Stimulated activated CD4-positive, alpha-beta T cell treated with anti-CD3 and anti-CD28 coated beads, Interleukin-12 subunit alpha, Interleukin-12 subunit beta, amount 100 ng/mL, for 48 hours (primary cell): ENCODE data around the gene ZNF444.
"Not testable (repeated sequence)": the region's sequence is repeated elsewhere in the genome, so short reads cannot be mapped to it uniquely, and the experiment has no call there.

Source experiments
- DNase-seq, 3 donors: peaks; one replicate each; pipeline ENCODE4 v3.0.0-alpha.2; 2020; ENCODE audit warnings: low read depth in 2 of 3, low spot score in 1 of 3

The ZNF444 gene

DNA sequence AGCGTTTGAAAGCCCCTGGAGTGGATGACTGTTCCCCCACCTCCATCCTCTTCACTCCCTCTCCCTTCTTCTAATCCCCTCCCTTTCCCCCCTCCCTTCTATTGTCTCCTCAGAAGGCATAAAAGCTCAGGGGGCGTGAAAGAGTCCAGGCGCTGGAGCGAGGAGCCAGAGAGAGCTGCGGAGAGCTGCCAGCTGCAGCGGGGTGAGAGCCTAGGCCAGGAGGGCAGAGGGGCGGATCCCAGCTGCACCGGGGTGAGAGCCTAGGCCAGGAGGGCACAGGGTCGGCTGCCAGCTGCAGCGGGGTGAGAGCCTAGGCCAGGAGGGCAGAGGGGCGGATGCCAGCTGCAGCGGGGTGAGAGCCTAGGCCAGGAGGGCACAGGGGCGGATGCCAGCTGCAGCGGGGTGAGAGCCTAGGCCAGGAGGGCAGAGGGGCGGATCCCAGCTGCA is 34.8 kb downstream of the ZNF444 start, which contains the start of gene GALP:
GALP (plus strand) TSS at position 148 of the 447 bp plus-strand sequence. CDS start 1,101 bp downstream, outside the sequence.
- not testable (repeated sequence) for DNase-seq

GRCh38 chr19:56176310-56176709 is 35.2 kb downstream of the ZNF444 start:
- DNase-seq, result not testable (repeated sequence)

DNA sequence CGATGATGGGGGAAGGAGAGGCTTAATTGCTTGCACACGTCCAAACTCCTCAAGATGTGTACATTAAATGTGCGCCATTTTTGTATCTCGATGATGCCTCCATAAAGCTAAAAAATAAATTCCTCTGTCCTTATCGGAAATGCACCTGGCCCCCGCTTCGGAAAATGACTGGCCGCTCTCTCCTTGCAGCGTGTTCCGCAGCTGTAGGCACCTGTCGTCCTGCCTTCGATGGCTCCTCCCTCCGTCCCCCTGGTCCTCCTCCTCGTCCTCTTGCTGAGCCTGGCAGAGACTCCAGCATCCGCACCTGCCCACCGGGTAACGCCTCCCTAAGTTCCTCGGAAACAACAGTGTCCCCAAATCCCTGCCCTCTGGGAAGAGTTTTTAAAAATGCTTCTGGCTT is 35.8 kb downstream of the ZNF444 start:
- no peak for DNase-seq

- DNase-seq, result no peak
Observed at GRCh38 chr19:56177564-56178243, 36.6 kb downstream of the ZNF444 start.

- DNase-seq, result no peak
Observed at GRCh38 chr19:56189785-56190184, 48.7 kb downstream of the ZNF444 start.

DNA sequence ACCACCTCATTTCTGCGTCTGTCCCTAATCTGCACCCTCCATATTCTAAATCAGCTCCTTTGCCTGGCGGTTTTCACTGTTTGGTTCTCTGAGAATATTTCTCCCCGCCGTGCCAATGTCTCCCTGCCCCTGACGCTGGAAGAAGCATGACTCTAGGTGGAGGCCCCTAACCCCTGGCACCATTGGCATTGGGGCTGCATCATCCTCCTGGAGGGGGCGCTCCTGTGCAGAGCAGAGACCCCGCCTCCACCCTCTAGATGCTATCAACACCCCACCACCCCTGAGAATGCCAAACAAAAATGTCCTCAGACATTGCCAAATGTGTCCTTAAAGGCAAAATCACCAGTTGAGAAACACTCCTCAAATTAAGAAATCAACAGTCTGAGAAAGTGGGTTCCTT is 50.0 kb downstream of the ZNF444 start:
- DNase-seq, result no peak

DNA sequence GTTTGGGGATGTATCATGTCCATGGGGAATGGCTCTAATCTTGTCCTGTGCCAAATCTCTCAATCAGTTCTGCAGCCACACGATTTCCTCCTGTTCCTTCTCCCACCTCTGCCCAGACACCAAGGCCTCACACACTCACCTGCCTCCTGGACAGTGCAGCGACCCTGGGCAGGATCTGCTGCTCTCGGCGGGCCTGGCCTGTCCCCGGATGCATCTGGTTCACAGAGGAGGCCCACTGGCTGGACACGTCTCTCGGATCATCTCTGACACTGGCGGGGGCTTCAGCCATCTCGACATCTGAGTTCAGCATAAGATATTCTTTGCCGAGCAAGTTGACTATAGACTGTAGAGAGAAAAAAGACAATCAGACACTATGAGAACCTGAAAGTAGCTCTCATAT is 50.6 kb downstream of the ZNF444 start:
- DNase-seq, result no peak

DNA sequence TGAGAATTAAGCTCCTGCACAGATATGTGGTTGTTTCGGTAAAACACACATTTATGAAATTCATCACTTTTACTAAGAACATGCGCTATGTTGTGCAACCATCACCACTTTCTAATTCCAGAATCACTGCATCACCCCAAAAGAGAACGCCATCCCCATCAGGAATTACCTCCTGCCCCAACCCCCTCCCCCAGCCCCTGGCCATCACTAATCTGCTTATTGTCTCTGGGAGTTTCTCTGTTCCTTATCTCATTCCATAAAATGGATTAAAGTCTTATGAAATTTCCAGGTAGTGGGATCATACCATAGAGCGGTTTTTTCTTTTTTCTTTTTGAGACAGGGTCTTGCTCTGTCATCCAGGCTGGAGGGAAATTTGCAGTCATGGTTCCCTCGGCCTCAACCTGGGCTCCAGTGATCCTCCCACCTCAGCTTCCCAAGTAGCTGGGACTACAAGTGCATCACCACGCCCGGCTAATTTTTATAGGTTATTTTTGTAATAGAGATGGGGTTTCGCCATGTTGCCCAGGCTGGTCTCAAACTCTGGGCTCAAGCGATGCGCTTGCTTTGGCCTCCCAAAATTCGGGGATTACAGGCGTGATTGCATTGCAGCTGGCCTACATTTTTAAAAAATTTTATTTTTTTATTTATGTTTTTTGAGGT is 53.0 kb downstream of the ZNF444 start:
- no peak for DNase-seq

GRCh38 chr19:56197646-56198045 is 56.6 kb downstream of the ZNF444 start, which contains the start of gene ZSCAN5B:
Gene ZSCAN5B (minus strand): TSS chr19:56197783. CDS start chr19:56193052, 4,731 bp downstream.
- DNase-seq, result not testable (repeated sequence)

DNA sequence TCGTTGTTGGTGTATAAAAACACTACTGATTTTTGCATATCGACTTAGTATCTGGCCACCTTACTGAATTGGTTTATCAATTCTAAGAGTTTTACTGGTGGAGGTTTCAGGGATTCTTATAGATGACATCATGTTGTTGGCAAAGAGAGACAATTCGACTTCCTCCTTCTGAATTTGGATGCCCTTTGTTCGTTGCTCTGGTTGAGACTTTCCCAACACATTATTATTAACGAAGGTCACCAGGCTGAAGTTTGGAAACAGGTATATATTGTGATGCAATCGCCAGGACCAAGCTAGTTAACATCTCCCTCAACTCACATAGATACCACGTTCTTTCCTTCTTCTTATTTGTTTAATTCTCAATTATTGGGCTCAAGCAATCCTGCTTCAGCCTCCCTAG is 58.6 kb downstream of the ZNF444 start:
- no peak for DNase-seq

DNA sequence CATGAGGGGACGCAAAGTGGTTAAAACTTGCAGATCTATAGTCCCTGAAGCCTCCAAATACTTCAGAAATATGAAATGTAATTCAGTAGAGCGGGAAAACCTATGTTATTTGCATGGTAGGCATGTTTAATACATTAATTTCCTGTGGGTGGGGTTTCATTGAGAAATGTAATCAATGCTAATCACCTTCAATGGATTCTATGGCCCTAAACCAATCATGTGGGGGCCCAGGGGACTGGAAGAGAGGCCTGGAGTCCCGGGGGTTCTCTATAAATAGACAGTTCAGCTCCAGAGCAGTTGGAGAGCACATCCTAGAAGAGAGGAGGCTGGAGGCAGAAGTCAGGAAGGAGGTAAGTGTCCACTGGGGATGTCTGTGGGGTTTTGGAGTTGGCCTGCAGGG is 60.9 kb downstream of the ZNF444 start, which contains the start of gene ZSCAN5C:
ZSCAN5C (plus strand) TSS at position 301 of the 400 bp plus-strand sequence. CDS start 3,641 bp downstream, outside the sequence.
- DNase-seq, result no peak

DNA sequence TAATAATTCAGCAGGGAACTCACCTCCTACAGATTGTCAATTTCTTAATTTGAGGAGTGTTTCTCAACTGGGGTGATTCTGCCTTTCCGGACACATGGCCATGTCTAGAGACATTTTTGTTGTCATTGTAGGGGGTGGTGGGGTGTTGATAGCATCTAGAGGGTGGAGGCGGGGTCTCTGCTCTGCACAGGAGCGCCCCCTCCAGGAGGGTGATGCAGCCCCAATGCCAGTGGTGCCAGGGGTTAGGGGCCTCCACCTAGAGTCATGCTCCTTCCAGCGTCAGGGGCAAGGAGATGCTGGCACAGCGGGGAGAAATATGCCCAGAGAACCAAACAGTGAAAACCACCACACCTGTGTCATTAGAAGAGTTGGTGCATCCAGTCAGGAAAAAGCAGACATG is 66.5 kb downstream of the ZNF444 start:
- DNase-seq, result not testable (repeated sequence)

DNA sequence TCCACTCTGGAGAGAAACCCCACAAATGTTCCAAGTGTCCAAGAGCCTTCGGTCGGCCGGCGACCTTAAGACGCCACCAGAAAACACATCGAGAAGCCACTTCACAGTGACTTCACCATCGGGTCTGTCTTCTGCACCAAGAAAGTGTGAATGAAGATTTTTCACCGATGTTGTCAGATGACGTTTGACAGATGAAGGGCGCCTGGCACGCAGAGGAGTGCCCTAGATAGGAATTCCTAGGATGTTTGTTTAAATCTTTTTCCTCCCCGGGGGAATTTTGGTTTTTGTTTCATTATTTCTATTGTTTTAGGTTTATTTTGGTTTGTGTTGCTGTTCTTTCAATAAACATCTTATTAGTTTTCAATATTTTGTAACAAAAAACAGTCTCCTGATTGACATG is 68.0 kb downstream of the ZNF444 start:
- no peak for DNase-seq

DNA sequence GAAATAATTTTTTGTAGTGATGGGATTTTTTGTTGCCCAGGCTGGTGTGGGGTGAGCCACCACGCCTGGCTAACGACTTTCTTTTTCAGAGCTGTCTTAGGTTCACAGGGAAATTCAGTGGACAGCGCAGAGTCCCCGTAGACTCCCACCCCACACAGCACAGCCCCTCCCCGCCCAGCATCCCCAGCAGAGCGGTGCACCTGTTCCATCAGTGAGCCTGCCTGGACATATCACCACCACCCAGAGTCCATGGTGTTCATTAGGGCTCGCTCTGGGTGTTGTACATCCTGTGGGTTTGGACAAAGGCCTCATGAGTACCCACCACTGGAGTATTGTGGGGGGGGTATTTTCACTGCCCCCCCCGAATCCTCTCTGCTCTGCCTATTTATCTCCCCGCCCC is 68.9 kb downstream of the ZNF444 start:
- DNase-seq, result not testable (repeated sequence)
